GM19463 (cell line): Measurements from ENCODE around the gene C2orf49.

Experiments used
- ATAC-seq: cut with Tn5 transposase; IDR thresholded peaks from one replicate; pipeline ENCODE4 v1.9.1; 2021; ENCODE audit warnings: mild to moderate bottlenecking, moderate library complexity; ENCODE audit not compliant: unreplicated experiment

C2orf49 gene

DNA sequence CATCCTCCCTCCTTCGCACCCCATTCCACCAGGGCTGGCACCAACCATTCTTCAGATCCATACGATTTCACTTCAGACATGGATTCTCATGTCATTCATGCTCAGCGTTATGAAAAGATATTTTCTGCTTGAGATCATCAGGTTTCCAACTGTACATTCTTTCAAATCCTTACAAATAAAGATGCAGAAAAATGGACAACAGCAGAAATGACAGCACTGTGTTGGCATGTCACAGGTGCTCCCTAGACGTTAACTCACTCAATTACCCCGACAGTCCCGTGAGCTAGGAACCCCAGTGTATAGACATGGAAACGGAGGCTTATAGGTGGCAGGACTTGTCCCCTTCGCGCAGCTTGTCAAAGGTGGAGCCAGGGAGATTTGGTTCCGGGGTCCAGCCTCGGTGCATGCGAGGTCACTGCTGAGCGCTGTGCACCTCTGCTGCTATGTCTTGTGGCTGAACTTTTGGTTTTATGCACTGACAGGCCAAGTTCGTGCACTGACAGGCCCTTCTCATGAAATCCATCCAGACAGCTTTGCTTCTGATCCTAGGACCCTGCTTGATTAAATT lies 43.8 kb downstream of the C2orf49 start:
- ATAC-seq, result no peak

DNA sequence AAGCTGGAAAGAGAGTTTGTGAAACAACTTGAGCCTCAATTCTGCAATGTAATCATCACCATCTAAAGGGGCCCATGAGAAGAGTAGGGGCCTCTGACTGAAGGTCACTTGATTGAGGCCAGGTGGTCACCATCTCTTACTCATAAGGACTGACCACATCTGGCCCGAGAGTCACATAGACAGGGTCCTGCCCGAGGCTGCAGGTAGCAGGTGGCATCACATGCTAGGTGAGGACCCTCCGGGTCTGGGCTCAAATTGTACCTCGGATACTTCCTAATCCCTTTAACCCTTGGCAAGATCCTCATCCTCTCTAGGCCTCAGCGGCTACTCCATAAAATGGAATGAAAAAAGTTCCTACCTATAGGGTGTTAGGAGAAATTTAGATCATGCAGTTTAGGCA lies 44.8 kb downstream of the C2orf49 start:
- no peak for ATAC-seq

DNA sequence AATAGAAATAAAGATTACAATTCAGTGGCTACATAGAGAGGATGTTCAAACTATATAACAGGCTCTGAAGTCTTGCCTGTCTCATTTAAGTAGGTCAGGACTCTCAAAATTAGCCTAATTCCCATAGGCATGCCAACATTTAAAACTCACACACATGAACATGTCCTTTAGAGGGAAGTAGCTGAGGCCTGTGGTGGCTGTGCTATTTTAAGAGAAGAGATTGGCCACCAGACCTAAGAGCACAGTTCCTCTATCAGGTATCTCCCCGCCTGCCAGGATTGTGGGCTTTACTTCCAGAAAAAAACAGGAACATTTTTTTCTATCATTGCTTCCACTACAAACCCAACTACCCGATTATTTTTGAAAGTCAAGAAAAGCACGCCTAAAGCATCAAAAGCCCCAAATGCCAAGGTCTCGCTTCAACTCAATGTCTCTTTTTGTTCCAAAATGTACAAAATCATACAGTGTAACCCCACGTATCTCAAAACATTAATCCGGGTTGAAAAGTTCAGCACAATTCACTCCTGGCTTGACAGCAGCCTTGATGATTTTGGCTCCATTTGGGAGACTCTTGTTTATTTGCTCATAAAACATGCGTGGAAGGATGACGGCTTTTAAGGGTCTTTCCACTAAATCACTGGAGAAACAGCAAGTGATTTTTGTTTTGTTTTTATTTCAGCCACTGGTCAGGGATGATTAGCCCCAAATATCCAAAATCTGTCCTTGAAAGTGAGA lies 46.3 kb downstream of the C2orf49 start:
- no peak for ATAC-seq

DNA sequence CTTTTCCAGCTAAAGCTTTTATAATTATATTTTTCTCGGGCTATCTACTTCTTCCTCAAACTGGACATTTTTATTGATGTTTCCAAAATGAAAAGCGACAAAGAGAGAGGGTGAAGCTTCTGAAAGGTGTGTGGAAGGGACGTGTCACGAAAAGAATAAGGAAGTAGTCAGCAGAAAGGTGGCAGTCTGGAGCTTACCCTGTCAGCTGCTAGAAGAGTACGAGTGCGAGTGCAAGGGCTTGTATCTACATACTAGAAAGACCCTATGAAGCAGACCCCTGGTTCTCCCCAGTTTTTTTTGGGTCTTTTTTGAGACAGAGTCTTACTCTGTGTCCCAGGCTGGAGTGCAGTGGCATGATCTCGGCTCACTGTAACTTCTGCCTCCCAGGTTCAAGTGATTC lies 46.9 kb downstream of the C2orf49 start:
- no peak for ATAC-seq

DNA sequence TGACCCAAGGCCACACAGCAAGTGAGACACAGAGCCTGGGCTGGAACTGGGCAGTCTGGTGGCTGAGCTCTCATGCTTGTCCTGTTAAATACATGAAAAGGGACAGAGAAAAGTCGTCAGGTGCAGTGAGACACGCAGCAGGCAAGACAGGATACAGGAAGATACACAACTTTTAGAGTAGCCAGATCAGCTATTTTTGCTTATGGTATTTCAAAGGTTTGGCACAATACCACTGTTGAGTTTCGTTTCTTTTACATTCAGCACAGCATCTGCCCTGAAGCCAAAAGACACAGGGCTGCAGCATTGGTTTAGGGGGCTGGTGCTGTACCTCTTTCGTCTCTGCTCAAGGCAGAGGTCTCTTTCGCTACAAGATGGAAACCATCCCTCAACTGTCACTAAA lies 47.5 kb downstream of the C2orf49 start:
- no peak for ATAC-seq

DNA sequence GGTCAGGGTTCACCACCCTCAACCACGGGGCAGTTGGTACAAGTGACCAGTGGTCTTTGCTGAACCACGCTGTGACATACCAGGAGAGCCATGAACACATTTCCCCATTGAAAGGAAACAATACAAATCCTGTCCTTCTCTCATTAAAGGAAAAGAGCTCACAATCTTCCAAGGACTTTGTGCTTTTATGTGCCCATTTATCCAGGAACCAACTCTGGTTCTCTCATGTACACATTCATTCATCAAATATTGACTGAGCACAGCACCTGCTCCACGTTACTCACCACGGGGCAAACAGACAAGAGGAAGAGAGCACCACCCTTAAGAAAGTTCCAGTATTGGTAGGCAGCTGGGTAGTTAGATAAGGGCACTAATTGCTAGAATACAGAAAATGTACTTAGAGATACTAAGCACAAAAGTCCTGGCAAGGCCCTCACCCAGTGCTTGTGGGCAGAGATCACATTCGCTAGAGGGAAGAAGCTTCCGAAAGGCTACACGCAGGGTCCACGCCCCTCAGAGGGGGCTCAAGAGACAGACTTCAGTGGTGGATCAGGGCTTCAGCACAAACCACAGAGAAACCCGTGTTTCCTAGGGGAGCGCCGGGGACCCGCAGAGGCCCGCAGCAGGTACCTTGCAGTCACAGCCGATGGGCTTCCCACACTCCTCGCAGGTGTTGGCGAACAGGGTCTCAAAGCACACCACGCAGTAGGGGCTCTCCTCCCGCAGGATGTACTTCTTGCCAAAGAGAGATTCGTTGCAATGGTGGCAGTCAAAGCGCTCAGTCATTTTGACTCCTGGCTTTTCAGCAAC lies 48.6 kb downstream of the C2orf49 start:
- no peak for ATAC-seq

DNA sequence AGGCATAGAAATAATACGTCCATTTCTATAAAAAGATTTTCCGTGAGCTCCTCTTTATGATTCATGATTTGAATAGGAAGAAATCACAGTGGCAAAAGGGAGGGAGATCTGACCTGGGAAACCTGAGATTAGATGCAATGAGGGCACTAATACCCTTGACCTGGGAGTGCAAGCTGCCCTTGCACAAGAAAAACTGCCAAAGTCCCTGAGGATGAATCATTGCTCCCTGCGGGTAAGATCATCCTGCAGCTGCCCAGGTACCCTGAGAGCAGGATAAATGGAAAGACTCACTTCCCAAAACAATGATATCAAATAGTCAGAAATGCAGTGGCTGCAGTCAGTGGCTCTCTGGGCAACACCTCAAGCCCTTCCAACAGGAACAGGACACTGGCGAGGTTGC lies 49.9 kb downstream of the C2orf49 start:
- no peak for ATAC-seq

DNA sequence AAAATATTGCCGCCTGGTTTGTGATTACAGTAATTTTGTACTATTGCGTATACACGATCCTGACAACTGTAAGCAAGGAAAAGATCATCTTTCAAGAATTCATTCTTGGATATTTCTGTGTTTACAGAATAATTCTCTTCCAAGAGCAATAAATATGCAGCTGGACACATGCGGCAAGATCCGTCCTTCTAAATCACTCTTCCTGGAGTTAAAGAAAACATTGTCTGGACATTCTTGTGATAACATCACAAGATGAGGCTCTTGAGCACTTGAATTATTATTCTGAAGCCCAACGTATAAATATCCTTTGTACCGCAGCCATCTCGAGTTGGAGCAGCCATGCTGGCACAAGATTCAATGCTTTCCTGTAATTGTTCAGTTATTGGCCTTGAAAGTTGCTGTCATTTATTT lies 51.6 kb downstream of the C2orf49 start:
- no peak for ATAC-seq

DNA sequence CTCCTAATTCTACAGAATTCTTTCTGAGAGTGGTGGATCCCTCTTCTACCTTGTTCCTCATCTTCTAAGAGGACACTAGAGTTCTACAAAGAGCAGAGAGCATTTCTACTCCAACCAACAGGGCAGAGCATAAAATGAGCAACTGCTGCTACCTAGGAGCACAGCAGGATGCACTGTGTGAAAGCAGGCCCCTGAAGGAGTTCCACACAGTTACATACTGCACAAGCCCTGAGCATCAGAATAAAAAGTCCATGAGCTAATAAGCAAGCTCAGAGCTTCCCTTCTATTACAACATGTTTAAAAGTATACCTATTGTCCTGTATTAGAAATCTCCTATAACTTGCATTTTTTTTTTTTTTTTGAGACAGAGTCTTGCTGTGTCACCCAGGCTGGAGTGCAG lies 53.1 kb downstream of the C2orf49 start:
- ATAC-seq, result no peak

DNA sequence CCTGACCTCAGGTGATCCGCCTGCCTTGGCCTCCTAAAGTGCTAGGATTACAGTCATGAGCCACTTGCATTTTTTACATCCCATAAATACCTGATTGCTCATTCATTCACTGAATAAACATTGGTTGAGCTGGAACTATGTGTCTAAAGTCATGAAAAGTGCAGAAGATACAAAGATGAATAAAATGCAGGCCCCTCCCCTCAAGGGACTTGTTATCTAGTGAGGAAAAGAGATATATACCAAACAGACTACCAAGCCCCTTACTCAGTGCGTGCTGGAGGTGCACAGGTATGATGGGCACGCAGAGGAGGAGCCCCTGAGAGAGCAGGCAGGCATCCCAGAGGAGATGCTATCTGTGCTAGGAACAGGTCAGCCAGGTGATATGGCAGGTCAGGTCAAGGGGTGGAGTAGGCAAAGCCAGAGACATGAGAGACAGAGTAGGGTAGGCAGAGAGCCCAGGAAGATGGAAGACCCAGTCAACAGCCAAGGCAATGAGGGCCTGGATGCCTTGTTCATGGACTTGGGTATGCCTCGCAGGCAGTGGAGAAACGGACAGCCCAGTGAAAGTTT lies 53.8 kb downstream of the C2orf49 start:
- no peak for ATAC-seq

DNA sequence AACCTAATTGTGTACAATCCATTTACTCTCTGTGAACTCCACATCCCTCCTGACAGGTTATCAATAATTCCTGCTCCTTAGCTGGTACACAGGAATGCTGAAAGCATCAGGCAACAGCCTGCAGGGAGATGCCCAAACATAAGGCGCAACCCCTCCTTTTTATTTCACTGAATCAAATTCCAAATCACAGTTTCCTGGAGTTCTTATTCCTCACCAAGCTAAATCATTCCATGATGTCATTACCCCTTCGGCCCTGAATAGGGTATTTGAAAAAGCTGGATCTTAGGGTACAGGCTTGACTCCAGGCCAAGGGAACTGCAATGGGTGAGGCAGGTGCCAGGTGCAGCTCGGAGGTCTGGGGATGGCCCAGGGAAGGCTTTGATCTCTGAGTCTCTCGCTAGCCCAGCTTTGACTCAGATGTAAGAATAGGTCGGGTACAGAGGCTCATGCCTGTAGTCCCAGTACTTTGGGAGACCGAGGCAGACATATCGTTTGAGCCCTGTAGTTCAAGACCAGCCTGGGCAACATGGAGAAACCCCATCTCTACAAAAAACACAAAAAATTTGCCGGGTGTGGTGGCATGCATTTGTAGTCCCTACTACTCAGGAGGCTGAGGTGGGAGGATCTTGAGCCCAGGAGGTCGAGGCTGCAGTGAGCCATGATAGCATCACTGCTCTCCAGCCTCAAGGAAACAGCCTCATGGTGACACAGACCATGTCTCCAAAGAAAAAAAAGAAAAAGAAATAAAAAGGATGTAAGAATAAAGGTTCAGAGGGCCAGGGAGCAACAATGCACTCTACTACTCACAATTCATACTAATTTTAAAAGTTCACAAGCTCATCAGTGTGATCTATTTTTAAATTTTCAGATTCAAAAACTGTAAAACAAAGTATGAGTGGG lies 54.7 kb downstream of the C2orf49 start:
- no peak for ATAC-seq

DNA sequence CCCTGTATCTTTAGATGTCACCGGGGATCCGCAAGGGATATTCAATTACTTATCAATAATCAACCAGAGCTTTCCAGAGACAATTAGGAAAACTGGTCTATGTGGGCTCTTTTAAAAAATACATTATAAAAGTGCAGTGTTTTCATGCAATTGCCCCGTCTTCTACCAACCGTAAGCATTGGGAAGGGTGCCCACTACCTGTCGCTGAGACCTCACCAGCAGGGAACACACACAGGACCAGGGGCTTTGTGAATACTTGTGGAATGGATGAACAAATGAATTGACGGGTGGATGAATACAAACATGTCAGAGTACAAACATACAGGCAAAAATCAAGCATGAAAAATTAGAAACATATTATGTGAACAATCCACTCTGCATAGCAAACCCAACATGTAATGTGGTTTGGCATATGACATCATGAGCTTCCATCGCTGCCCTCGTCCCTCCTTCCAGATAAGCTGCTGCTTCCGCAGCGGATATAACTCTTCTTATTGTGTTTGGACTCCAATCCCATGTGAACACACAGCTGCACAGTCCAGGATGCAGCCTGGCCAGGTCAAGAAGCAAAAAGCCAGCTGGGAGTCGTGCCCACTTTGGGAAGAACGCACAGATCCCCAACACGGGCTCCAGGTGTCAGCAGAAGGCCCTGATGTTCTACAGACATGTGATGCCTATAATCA lies 56.2 kb downstream of the C2orf49 start:
- ATAC-seq, result no peak

DNA sequence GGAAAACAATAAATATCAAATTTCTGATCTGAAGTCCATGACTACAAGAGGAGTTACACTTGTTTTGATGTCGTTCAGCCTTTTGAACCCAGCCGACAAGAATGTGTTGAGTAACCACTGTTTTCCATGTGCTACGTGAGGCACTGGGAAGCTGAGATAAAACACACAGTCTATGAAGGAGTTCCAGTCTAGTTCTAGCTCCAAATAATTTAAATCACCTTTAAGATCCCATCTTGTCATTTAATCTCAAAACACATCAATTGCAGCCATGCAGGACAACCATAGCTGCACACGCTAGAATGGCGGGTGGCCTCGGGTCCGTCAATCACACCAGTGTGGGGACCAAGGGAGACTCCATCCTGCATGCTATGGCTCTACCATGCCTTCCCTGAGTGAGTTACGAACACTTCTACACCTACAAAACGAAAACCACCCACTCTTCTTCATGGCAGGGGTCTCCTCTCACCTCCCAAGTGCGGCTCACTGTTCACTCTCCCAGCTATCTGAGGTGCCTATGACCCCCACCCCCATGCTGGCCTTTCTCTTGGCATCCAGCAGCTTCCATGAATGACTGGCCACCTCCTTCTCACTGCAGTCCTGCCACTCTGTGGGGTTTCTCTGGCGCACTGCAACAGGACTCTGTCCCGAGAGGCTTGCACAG lies 57.7 kb downstream of the C2orf49 start:
- ATAC-seq, result no peak

DNA sequence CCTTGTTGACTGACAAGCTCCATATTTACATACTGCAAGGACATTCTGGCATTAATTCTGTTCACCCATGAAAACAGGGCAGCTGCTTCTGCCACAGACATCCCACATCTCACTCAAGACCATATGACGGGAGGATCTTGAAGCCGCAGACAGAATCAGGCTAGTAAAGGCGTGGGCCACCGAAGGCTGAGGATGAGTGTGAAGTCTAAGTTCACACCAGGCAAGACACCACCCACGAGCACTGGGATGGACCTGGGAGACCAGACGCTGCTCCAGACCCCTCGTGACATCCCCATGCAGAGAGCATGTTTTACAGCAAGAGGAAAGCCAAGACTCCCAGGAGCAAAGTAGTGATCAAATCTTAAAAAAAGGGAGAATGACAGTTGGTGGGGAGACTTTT lies 58.4 kb downstream of the C2orf49 start:
- ATAC-seq, result no peak

DNA sequence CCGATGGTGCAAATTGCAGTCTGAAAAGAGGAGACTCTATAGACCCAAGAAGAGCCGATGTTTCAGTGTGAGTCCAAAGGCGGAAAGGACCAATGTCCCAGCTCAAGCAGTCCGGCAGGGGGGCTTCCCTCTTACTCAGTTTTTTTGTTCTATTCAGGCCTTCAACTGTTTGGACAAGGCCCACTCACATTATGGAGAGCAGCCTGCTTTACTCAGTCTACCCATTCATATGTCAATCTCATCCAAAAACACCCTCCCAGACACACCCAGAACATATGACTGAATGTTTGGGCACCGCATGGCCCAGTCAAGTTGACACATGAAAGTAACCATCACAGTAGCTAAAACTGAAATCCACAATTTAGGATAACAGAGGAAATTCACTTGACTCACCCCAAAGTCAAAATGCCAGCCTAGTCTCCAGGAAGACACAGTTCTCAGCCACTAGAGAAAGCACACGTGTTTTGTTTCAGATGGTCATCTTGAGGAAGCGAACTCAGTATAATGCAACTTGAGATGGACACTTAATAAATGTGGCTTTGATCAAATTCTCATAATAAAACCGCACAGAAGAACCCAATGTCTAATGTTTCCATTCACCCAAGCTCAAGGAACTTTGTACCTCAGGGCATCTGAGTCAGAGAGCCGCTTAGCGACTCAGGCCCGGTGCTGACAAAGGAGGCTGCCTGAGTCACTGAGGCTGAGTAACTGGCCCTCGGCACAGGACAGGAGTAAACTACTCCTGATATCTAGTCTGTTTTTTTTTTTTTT lies 59.1 kb downstream of the C2orf49 start:
- no peak for ATAC-seq

DNA sequence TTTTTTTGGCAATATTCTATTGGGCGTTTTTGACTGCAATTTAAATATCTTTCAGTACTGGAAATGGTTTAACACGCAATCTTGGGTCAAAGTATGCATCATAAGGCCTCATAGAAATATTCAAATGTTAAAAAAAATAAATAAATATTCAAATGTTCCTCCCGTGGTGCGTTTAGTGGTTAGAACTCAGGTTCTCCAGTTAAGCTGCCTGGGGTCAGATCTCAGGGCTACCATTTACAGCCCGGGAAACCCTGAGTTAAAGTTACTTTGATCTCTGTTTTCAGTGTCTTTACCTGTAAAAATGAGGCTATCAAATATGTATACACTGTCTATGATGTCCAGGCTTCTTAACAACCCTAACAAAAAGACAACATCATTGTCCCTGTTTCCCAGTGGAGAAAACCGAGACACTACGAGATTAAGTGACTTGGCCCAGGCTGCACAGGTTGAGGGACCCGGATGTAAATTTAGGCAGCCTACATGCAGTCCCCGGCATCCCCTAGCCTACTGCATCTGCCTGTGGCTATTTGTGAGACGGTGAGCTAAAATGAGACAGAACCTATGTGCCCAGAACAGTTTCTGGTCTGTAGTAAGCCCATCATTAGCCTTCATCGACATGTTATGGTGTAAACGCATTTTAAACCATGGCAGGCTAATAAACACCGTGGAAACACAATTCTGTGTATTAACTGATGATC lies 59.8 kb downstream of the C2orf49 start:
- ATAC-seq, result no peak

DNA sequence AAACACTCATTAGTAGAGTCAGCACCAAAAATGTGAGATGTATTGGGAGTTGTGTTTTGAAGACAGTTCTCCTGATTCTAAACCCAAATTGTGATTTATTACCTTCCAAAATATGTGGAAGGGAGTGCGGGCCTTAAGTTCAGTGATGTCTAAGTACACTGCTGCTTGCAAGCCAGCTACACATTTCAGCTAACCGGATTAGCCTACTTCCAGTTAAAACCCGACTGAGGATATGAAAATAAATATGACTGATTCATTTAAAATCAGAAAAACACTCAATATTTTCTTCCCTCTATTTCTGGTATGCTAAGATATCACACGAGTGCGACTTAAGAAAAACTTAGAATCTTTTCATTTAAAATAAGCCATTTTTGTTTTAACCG lies 60.6 kb downstream of the C2orf49 start:
- ATAC-seq, result no peak
